A549 treated with Hydrocortisone at 1 μM for 4 hours (cell line): ENCODE data around the gene EPB41. TPM values are rescaled to one million over a fixed set of nuclear protein-coding genes. Genes with fewer than 3 reads are reported as not detected.

Experiments
- total RNA-seq: library from RNA; stranded (reverse); fragments of 200-300 nt; extraction: Qiagen RNA extraction; gene quantifications from 5 replicates; pipeline ENCODE4 v1.2.3, GENCODE V29; 2022

The EPB41 gene
- total RNA-seq = 3.4 to 5.4 TPM (median 4.6 TPM) in 5 replicates

DNA sequence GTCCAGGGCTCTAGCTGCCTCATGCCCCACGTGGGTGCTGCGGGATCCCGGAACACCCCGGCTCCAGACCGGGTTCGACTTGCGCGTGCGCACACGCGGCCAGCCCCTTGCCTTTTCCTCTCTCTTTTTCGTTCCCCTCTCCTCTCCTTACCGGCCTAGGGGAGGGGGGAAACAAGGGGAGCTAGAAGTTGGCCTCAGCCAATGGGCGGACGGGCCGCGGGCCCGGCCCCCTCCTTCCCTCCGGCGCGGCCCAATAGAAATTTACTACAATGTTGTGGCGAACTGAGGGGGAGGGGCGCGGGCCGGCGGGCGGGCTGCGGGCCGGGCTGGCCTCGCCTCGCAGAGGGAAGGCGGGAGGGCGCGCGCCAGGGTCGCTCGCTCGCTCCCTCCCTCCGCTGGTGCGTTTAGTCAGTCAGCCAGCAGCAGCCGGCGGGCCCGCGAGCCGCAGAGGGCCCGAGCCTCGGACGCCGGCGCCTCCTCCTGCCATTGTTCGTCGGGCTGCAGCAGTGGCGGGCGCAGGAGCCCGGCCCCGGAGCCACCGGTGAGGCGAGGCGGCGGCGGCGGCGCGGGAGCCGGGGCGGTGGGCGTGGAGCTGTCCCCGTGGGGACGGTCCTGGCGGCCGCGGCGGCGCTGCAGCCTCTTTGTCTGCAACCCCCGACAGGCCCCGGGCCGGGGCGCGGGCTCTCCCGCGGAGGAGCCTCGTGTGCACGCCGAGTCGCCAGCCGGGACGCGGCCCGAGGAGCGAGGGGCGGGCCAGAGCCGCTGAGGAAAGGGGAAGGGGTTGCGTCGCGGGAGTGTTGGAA lies at the start of gene EPB41:
EPB41 (plus strand) TSS at position 342 of the 803 bp plus-strand sequence. CDS start 72,869 bp downstream, outside the sequence.

DNA sequence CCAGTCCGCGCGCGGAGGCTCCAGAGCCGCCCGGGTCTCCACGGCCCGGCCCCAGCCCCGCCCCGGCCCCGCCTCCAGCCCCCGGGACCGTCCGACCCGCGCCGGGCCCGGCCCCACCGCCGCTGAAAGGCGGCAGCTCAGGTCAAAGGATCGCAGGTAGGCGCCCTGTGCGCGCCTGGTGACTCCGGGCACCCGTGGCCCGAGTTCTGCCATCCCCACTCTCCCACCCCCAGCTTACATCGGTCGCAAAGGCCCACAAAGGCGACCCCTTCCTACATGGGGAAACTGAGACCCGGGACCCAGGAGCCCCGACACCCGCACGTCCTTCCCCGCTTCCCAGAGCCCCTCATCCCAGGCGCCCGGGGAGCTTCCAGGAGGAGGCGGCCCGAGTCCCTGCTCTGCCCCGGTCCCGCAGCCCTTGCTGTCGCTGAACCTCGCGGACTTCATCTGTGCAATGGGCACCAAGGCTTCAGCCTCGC lies 209.6 kb downstream of the EPB41 start, which contains the start of gene TMEM200B:
TMEM200B (minus strand) TSS at position 17 of the 479 bp plus-strand sequence. CDS start 2,075 bp downstream, outside the sequence.

Other genes starting within 250 kb of the EPB41 start
- gene GMEB1, start 245.8 kb upstream of the EPB41 start, total RNA-seq = 5.2 to 6.5 TPM (median 5.6 TPM) in 5 replicates
- gene YTHDF2, start 177.6 kb upstream of the EPB41 start, total RNA-seq = 52.1 to 65.4 TPM (median 54.0 TPM) in 5 replicates
- 0.02 to 0.07 TPM (median 0.03 TPM) in 4 of 5 replicates, not detected in the other for gene OPRD1, start 102.4 kb upstream of the EPB41 start, total RNA-seq
- 0.08 to 0.20 TPM (median 0.08 TPM) in 5 replicates for gene TMEM200B, start 209.3 kb downstream of the EPB41 start, total RNA-seq